Measurements from ENCODE around the gene BST1.

The BST1 gene, protein sequence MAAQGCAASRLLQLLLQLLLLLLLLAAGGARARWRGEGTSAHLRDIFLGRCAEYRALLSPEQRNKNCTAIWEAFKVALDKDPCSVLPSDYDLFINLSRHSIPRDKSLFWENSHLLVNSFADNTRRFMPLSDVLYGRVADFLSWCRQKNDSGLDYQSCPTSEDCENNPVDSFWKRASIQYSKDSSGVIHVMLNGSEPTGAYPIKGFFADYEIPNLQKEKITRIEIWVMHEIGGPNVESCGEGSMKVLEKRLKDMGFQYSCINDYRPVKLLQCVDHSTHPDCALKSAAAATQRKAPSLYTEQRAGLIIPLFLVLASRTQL

DNA sequence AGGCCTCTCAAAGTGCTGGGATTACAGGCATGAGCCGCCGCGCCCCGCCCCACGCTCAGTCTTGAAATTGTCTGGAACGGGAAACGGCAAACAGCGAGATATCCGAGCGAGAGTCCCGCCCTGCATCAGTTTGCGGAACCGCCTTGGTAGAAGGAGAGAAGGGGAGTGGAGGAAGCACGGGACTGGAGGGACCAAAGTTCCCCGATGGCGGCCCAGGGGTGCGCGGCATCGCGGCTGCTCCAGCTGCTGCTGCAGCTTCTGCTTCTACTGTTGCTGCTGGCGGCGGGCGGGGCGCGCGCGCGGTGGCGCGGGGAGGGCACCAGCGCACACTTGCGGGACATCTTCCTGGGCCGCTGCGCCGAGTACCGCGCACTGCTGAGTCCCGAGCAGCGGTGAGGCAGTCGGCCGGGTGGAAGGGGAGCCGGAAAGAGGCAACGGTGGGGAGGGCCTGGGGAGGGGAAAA lies at the start of gene BST1:
Gene BST1, plus strand, starts transcription at position 125 of the 463 bp plus-strand sequence. Its CDS starts 80 bp downstream, at position 205.
- DNase-seq (ENCODE audit: low spot score): peak; percentile 55

DNA sequence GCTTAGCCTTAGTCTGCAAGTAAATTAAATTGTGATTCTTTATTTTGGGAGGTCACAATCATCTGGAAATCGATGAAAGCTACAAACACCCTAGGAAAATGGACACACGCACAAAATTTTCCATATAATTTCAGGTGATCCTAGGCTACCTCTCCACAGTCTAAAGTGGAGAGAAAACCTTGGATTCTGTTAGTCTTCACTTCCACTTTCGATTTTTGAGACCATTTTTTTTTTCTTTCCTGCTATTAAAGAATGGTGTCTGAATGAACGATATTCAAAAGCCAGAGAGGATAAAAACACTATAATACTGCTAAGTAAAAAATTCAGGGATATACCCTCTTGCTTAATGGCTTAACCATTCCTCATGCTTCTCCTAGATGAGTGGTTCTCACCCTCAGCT lies 49.4 kb upstream of the BST1 start:
- DNase-seq (ENCODE audit: low spot score): no peak

DNA sequence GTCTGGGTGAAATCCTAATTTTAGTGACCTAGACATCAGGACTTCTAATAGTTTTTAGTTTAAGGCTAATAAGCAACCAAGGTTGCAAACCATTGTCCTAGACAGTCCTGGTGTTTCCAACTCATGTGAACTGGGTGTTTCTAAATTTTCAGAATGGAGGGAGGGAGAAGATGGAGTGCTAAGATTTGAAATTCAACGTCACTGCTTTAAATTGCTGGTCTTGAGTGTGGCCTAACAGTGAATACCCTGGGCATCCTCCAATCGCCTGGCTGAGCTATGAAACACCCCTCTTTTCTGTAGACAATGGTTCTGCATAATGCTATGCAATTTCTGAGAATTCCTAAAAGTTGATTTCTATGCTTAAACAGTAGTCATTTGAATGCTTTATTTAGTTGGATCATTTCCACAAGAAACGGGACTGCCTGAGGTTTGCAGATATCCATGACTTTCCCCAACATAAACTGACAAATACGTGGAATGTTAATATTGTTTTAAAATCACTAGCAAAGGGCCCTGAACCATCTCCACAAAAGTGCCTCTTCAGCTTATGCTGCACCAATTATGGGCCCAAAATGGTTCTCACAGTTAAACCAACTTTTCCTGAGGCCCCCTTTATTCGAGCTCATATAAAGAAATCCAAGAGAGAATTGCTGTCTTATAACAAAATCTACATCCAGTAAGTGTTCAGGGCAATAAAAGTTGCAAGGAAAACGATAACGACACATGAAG lies 48.8 kb upstream of the BST1 start:
- DNase-seq (ENCODE audit: low spot score): peak; percentile 69

DNA sequence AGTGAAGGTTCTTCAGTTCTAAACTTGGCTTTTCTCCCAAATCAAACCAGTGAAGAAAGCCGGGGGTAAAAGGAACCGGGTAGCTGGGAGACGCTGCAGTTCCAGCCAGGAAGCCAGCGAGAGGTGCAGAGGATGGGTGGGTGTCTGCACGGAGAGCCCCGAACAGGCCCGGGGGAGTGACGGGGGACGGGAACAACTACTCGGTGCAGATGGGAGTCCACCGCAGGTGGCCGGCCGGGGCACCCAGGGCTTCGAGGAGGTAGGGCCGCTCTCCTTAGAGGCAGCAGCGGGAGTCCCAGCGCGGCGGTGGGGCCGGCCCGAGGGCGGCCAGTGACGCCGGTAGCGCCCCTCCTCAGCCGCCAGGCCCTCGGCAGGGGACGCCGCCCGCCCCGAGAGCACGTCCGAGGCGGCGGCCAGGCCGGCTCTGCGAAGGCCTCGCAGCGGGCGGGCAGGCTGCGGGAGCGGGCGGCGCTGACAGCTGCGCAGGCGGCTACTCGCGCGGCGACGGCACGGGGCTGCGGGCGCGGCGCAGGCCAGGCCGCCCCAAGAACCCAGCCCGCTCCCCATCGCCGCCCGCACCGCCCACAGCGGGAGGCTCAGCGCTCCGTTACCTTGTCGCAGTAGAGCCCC lies 48.2 kb upstream of the BST1 start:
- no peak for DNase-seq (ENCODE audit: low spot score)

DNA sequence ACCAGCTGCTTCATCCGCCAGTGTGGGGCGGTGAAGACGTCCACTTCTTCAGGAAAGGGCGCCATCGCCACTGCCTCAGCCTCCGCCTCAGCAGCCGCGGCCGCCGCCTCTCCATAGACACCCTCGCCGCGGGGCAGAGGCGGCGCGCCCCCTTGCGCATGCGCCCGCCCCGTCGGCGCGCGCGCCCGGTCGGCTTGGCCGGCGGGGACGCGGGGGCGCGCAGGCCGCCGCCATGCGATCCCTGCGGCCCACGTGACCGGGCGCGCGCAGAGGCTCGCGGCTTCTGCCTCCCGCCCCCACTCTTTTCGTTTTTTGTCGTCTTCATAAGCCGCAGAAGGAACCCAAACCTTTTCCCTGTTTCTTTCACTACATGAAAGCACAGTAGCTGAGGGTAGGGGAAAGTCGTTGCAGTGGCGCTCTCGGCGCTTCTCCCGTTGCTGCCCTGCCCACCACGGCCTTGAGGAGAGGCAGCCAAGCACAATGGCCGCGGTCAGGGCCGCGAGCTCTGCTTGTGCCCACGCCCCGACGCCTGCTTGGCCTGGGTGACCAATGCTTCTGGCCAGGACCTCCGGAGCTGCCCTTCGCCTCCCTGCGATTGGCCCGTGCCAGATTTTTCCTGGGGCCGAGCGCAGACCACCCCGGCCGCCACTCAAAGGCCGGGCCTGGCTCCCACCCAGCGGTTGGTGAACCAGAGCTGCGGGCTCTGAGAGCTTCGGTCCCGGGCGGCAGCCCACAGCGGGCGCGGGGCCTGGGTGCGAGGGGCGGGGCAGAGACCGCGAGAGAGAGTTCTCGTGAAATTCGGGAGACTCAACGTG lies 47.4 kb upstream of the BST1 start, which contains the start of gene FBXL5:
Gene FBXL5, minus strand, starts transcription at position 135 of the 815 bp plus-strand sequence. Its CDS starts 70 bp downstream, at position 65.
- peak; percentile 87 for DNase-seq (ENCODE audit: low spot score)

DNA sequence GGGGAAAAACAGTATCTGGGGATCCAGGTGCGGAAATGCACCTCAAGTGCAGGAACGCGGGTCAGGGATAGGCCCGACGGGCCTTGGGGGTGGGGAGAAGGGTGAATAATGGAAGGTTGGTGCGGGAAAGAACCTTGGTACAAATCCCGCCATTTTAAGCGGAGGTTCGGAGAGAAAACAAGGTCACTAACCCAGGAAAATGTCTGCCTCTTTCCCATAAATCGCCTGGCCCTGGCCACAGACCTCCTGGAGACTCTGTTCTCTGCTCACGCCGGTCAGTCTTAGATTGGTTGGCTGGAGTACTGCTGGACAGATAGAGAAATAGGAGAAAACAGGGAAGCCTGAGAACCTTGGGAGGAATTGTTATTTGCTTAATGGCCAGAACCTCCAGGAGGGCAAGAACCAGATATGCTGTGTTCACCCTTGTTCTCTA lies 46.8 kb upstream of the BST1 start:
- DNase-seq (ENCODE audit: low spot score): no peak

DNA sequence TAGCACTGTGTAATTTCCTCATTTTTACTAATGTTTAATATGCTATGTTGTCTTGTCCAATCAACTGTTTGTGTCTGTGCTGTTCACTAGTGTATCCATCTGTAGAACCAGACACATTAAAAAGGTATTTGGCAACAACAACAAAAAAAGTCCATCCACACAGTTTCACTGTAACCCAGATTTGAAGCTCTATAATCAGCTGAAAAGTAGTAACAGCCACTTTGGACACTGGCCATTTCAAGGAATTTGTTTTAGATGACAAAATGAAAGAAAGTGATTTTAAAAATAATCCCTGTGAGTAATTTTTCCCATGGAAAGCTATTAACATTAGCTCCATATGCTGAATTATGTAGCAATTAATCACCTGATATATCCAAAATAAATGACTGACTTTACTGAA lies 45.5 kb upstream of the BST1 start:
- DNase-seq (ENCODE audit: low spot score): no peak

DNA sequence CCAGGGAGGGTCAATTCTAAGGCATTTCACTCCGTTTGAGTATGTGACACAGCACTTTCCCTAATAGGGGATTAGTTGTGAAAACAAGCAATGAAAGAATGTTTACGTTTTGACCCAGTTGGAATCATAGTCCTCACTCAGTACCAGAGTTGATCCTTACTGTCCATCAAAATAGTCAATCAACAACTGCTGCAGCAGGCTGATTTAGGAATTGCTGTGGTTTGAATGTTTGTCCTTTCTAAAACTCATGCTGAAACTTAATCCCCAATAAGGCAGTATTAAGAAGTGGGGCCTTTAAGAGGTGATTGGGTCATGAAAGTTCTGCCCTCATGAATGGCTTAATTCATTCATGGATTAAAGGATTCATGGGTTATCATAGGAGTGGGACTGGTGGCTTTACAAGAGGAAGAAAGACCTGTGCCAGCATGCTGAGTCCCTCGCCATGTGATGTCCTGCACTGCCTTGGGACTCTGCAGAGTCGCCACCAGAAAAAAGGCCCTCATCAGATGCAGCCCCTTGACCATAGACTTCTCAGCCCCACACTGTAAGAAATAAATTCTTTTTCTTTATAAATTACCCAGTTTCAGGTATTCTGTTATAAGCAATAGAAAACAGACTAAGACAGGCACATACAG lies 44.6 kb upstream of the BST1 start:
- DNase-seq (ENCODE audit: low spot score): no peak

DNA sequence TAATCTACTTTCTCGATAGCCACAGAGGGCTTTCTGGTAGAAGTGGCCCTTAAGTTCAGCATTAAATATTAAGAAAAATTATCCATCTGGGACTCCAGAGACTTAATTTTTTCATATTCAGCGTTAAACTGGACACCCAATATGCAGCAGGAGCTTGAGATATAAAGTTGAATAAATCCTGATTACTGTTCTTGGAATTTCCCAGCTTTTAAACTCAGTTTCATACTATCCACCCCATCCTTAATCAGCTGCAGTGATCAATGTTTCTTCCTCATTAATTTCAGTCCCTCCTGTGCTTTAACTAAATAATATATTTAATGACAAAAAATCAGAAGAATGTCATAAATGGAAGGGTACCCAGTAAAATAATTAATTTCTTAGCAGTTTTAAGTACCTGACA lies 44.1 kb upstream of the BST1 start:
- DNase-seq (ENCODE audit: low spot score): no peak

DNA sequence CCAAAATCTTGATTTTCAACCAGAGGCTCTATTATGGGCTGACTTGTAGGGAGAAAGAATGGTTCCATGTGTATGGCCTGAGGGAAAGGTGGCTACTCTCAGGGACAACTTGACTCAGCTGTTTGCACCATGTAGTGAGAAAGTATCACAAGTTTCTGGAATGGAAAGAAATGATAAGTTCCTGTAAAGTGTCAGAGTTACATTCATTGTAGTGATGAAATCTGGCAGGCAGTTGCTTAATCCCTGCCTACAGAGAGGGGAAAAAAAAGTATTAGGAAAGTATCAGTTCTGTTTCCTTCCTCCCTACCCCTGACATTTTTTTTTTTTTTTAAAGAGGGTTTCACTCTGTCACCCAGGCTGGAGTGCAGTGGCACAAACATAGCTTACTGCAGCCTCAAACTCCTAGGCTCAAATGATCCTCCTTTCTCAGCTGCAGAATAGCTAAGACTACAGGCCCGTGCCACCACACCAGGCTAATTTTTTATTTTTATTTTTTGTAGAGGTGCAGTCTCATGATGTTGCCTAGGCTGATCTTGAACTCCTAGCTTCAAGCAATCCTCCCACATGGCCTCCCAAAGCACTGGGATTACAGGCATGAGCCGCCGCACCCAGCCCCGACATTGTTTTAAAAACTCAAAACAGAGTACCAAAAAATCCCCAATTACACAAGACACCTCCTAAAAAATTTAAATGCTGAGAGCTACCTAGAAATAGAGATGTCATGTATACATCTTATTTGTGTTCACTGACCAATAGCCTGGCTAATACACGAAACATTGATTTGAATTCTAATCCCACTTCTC lies 42.9 kb upstream of the BST1 start:
- no peak for DNase-seq (ENCODE audit: low spot score)

DNA sequence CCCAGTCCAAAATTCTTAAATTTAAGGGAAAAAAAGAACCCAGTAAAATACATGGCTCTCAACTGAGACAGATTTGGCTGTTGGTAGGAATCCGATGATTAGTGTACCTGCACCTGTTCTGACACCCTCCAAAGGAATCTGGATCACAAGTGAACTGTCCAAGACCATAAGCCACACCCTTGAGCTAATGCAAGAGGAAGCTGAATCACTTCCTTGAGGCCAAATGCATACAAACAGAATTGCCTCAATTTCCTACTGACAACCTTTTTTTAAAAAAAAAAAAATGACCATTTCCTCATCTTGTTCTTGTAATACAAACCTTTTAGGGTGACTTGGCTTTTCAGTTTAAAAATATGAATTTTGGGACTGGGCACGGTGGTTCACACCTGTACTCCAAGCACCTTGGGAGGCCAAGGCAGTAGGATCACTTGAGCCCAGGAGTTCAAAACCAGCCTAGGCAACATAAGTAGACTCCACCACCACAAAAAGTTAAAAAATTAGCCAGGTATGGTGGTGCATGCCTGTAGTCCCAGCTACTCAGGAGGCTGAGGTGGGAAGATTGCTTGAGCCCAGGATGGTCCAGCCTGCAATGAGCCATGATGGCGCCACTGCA lies 37.0 kb upstream of the BST1 start:
- no peak for DNase-seq (ENCODE audit: low spot score)

DNA sequence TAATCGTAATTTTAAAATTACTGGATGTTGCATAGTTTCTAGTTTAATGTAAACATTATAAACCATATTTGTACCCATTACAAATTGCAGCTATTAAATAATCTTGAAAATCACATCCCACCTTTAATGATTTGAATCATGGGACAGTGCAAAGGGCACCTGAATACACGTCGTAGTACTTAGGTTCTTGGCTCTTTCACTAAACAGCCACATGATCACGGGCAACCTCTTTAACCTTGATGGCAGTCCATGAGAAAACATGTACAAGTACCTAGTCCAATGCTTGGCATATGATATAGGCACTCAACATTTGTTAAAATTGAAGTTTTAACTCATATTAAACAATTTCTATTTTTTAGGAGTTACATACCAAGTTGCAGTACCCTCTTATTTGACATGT lies 35.9 kb upstream of the BST1 start:
- DNase-seq (ENCODE audit: low spot score): no peak

DNA sequence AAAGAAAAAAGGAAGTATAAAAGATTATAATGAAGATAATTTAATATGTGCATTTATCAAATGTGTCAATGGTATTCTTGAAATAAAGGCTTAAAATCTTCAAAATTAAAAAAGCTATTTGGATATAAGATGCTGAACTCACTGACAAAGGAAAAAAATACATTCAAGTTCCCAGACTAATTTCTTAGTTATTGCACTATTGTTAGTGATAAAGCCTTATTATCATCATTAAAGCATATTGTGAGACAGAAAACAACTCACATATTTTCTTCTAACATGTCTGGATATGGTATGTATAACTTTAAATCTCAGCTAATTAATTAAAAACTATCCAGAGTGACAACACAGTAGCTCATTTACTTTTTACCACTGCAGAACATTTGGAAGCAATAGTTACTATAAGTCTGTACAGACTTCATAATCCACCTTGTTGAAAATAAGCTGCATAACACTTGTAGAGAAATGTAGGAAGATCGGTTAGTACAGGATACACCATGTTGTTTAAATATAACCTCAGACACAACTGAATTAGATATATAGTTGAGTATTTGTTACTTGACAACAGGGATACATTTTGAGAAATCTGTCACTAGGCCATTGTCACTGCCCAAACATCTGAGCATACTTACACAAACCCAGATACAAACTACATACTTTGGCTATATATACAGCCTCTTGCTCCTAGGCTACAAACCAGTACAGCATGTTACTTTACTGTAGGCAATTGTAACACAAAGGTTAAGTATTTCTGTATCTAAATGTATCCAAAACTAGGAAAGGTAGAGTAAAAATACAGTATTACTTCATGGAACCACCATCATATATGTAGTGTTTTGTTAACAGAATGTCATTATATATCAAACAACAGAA lies 34.1 kb upstream of the BST1 start:
- peak; percentile 68 for DNase-seq (ENCODE audit: low spot score)

DNA sequence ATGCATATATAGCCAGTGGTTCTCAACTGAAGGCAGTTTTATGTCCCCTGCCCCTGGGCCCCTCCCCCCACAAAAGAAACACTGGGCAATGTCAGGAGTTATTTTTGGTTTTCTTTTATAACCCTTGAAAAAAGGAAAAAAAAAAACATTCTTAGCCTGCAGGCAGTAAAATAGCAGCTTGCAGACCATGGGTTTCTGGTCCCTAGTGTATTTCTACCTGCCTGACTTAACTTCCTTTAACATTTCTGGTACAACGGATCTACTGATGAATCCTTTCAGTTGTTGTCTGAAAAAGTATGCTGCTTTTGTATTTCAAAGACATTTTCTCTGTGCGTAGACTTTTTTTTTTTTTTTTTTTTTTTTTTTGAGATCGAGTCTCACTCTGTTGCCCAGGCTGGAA lies 32.3 kb upstream of the BST1 start:
- no peak for DNase-seq (ENCODE audit: low spot score)

DNA sequence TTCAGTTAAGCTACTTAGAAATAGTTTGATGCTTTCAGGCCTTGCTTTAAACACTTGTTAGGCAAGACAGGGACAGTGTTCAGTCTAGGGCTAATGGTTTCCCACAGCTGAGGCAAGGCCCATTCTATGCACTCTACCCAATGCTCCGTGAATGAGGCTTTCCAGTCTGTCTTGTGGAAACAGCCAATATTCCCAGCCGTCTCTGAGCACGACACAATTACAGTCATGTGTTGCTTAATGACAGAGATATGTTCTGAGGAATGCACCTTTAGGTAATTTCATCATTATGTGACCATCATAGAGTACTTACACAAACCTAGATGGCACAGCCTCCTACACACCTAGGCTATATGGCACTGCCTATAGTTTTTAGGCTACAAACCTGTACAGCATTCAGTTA lies 30.8 kb upstream of the BST1 start:
- no peak for DNase-seq (ENCODE audit: low spot score)

DNA sequence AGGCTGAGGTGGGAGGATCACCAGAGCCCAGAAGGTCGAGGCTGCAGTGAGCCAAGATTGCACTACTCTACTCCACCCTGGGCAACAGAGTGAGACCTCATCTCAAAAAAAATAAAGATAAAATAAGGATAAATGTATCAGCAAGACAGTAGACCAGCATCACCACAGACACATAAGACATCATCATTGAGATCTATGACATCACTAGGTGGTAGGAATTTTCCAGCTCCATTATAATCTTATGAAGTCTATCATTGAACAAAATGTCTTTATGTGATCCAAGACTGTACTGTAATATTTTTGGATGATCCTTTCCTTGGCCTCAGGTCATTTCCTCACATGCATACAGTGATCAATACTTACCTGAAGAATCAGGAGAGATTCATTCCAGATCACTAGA lies 29.5 kb upstream of the BST1 start:
- DNase-seq (ENCODE audit: low spot score): no peak

DNA sequence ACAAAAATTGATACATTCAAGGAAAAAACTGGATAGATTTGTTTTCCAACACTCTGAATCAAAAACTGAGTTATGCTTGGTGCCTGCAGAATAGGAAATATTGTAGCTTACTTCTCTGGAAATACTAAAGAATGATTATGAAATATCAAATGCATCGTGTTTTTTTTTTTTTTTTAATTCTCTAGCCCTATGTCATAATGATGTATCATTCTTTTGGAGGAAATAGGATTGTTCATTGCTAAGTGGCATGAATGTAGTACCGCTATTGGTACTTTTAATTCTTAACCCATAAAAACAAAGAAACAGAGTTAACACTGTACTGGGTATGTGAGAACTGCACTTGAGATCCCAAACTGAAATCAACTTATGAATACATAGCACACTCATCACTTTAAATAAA lies 28.8 kb upstream of the BST1 start:
- DNase-seq (ENCODE audit: low spot score): no peak

DNA sequence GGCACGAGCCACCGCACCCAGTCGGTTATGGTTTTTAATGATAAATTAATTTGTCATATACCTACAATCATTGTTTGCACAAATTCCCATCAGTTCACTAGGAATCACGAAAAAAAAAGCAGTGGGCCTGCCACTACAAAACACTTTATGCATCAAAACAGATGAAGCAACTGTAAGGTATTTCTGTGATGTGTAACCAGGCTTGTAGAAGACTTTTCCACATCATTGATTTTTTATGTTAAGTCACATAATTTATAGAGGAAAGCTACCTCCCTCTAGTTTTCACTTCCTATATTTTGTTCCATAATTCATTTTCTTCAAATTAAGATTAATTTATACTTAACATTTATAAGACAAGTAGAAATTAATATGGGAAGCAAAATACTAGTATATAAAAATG lies 27.9 kb upstream of the BST1 start:
- DNase-seq (ENCODE audit: low spot score): no peak

DNA sequence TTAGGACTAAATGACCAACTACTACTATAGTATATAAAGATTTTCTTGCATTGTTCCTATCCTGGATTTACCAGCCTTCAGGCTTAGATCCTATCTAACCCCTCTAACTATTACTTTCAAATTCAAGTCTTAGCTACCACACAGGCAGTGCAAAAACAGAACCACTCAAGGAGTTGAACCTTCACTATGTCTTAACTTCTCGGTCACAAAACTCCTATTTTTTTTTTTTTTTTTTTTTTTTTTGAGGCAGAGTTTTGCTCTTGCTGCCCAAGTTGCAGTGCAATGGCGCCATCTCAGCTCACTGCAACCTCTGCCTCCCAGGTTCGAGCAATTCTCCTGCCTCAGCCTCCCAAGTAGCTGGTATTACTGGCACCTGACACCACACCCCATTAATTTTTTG lies 27.5 kb upstream of the BST1 start:
- no peak for DNase-seq (ENCODE audit: low spot score)
